ENCODE data around the gene GAL3ST2. TPM values are rescaled to one million over a fixed set of nuclear protein-coding genes. Genes with fewer than 3 reads are reported as not detected.

Gene GAL3ST2
- total RNA-seq, 2 experiments from 2014 or later = 0.20 TPM; not detected in 1

GRCh38 chr2:241764275-241765241, 12.1 kb upstream of the GAL3ST2 start:
- no peak for DNase-seq
- Mint-ChIP-seq H3K27ac (peak overlapping the region; percentile 7), H3K27me3 (peaks cover 3% of the 10 kb centered on the region), H3K4me1 (peaks cover 35% of the 10 kb centered on the region), H3K9me3 (ENCODE audit: low read depth) (peaks cover 3% of the 10 kb centered on the region), H3K4me3 (no peak overlapping the region), H3K36me3 (peaks cover 10% of the 10 kb centered on the region)
- CTCF ChIA-PET = interaction anchor here (0.9 to 2.7 kb wide), 7 partner anchors 23 to 102 kb away, joined by 3 to 14 read pairs (median 6); partner anchors contain the start of genes D2HGDH and ING5
- no peak for ATAC-seq

- DNase-seq (peak; percentile 39), ATAC-seq (no peak)
- H3K27ac Mint-ChIP-seq = no peak overlapping the region
- peaks cover 29% of the 10 kb centered on the region for H3K4me1 Mint-ChIP-seq
- no peak overlapping the region for H3K4me3 Mint-ChIP-seq
- no peaks in the 10 kb centered on the region for H3K36me3 Mint-ChIP-seq
- H3K9me3 Mint-ChIP-seq (ENCODE audit: low read depth) = no peaks in the 10 kb centered on the region
- H3K27me3 Mint-ChIP-seq = no peaks in the 10 kb centered on the region
- CTCF ChIA-PET = no interaction called here
Observed at GRCh38 chr2:241767464-241768250, 9.0 kb upstream of the GAL3ST2 start.

- Mint-ChIP-seq H3K9me3 (ENCODE audit: low read depth) (no peaks in the 10 kb centered on the region), H3K36me3 (no peaks in the 10 kb centered on the region), H3K27ac (no peak overlapping the region), H3K27me3 (no peaks in the 10 kb centered on the region), H3K4me3 (no peak overlapping the region), H3K4me1 (peaks cover 23% of the 10 kb centered on the region)
- DNase-seq (peak; percentile 38), ATAC-seq (no peak)
- CTCF ChIA-PET = no interaction called here
Observed at GRCh38 chr2:241768251-241768711, 8.3 kb upstream of the GAL3ST2 start.

- peak; percentile 39 for DNase-seq
- Mint-ChIP-seq H3K27ac (no peak overlapping the region), H3K9me3 (ENCODE audit: low read depth) (no peaks in the 10 kb centered on the region), H3K36me3 (no peaks in the 10 kb centered on the region), H3K4me1 (peaks cover 17% of the 10 kb centered on the region), H3K4me3 (no peak overlapping the region), H3K27me3 (no peaks in the 10 kb centered on the region)
- CTCF ChIA-PET = no interaction called here
- ATAC-seq = peak; percentile 21
Observed at GRCh38 chr2:241768850-241769249, 7.8 kb upstream of the GAL3ST2 start.

GRCh38 chr2:241769819-241770184, 6.8 kb upstream of the GAL3ST2 start:
- H3K27me3 Mint-ChIP-seq = no peaks in the 10 kb centered on the region
- DNase-seq (peak; percentile 37), ATAC-seq (no peak)
- H3K4me1 Mint-ChIP-seq = peaks cover 8% of the 10 kb centered on the region
- CTCF ChIA-PET = no interaction called here
- H3K4me3 Mint-ChIP-seq = no peak overlapping the region
- H3K27ac Mint-ChIP-seq = no peak overlapping the region
- H3K36me3 Mint-ChIP-seq = no peaks in the 10 kb centered on the region
- no peaks in the 10 kb centered on the region for H3K9me3 Mint-ChIP-seq (ENCODE audit: low read depth)

GRCh38 chr2:241770185-241770935, 6.3 kb upstream of the GAL3ST2 start:
- H3K27me3 Mint-ChIP-seq = no peaks in the 10 kb centered on the region
- no peak overlapping the region for H3K4me3 Mint-ChIP-seq
- DNase-seq (peak; percentile 34), ATAC-seq (no peak)
- CTCF ChIA-PET = no interaction called here
- no peaks in the 10 kb centered on the region for H3K9me3 Mint-ChIP-seq (ENCODE audit: low read depth)
- H3K4me1 Mint-ChIP-seq = peaks cover 8% of the 10 kb centered on the region
- H3K27ac Mint-ChIP-seq = no peak overlapping the region
- H3K36me3 Mint-ChIP-seq = no peaks in the 10 kb centered on the region

GRCh38 chr2:241770936-241771285, 5.7 kb upstream of the GAL3ST2 start:
- Mint-ChIP-seq H3K27ac (no peak overlapping the region), H3K36me3 (no peaks in the 10 kb centered on the region), H3K9me3 (ENCODE audit: low read depth) (no peaks in the 10 kb centered on the region), H3K27me3 (no peaks in the 10 kb centered on the region), H3K4me1 (peaks cover 8% of the 10 kb centered on the region), H3K4me3 (no peak overlapping the region)
- CTCF ChIA-PET = no interaction called here
- ATAC-seq (no peak), DNase-seq (peak; percentile 31)

GRCh38 chr2:241771286-241772062, 5.1 kb upstream of the GAL3ST2 start:
- CTCF ChIA-PET = no interaction called here
- Mint-ChIP-seq H3K27me3 (no peaks in the 10 kb centered on the region), H3K4me3 (no peak overlapping the region), H3K36me3 (no peaks in the 10 kb centered on the region), H3K27ac (peak overlapping the region; percentile 55), H3K9me3 (ENCODE audit: low read depth) (no peaks in the 10 kb centered on the region), H3K4me1 (peaks cover 8% of the 10 kb centered on the region)
- DNase-seq (peak; percentile 36), ATAC-seq (no peak)

- H3K9me3 Mint-ChIP-seq (ENCODE audit: low read depth) = no peaks in the 10 kb centered on the region
- ATAC-seq (no peak), DNase-seq (peak; percentile 43)
- H3K36me3 Mint-ChIP-seq = no peaks in the 10 kb centered on the region
- no peak overlapping the region for H3K4me3 Mint-ChIP-seq
- CTCF ChIA-PET = interaction anchor here (0.5 to 1.1 kb wide), 2 partner anchors 9 to 13 kb away, joined by 3 read pairs; no protein-coding TSS in a partner anchor
- no peaks in the 10 kb centered on the region for H3K27me3 Mint-ChIP-seq
- H3K27ac Mint-ChIP-seq = peak overlapping the region; percentile 55
- peaks cover 8% of the 10 kb centered on the region for H3K4me1 Mint-ChIP-seq
Observed at GRCh38 chr2:241772063-241772499, 4.5 kb upstream of the GAL3ST2 start.

- CTCF ChIA-PET = interaction anchor here (0.9 to 1.1 kb wide), 2 partner anchors 10 to 105 kb away, joined by 3 read pairs; no protein-coding TSS in a partner anchor
- DNase-seq (peak; percentile 40), ATAC-seq (no peak)
- Mint-ChIP-seq H3K4me1 (peaks cover 8% of the 10 kb centered on the region), H3K27me3 (no peaks in the 10 kb centered on the region), H3K4me3 (no peak overlapping the region), H3K9me3 (ENCODE audit: low read depth) (no peaks in the 10 kb centered on the region), H3K27ac (no peak overlapping the region), H3K36me3 (no peaks in the 10 kb centered on the region)
Observed at GRCh38 chr2:241773511-241774418, 2.9 kb upstream of the GAL3ST2 start.

- CTCF ChIA-PET = no interaction called here
- peaks cover 8% of the 10 kb centered on the region for H3K4me1 Mint-ChIP-seq
Observed at GRCh38 chr2:241774419-241775222, 2.0 kb upstream of the GAL3ST2 start.

More at GRCh38 chr2:241774419-241775222, 2.0 kb upstream of the GAL3ST2 start:
- peak; percentile 27 for DNase-seq
- no peak overlapping the region for H3K4me3 Mint-ChIP-seq
- no peaks in the 10 kb centered on the region for H3K36me3 Mint-ChIP-seq
- H3K9me3 Mint-ChIP-seq (ENCODE audit: low read depth) = no peaks in the 10 kb centered on the region
- no peaks in the 10 kb centered on the region for H3K27me3 Mint-ChIP-seq
- H3K27ac Mint-ChIP-seq = no peak overlapping the region
- no peak for ATAC-seq

Data from activated CD8-positive, alpha-beta memory T cell treated with anti-CD3 and anti-CD28 coated beads, Interleukin-2, amount 10 ng/mL, durations not matched to agents 7 days and 5 days (primary cell).